NCI-H69 (cell line): Measurements from ENCODE around the gene ABI3BP.

Experiments used
- DNase-seq: peaks from one replicate; lab custom pipeline; 2025; lab: John Stamatoyannopoulos, UW

The ABI3BP gene

DNA sequence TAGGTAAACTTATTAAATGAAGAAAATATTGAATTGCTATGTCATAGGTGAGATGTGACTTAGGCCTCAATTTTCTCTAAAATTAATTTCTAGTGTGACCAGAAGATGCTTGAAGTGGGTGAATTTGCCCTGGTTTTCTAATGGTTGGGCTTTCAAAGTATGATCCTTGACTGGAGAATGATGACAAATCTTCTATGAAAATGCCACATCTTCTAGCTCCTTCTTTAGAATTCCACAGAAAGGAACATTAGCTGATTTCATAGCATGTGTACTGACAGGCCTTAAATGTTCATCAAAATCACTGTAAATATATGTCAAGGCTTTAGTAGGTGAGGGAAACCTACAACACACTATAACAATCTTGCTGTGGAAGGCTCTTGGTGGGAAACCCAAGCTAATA is 8.9 kb downstream of the ABI3BP start:
- no peak for DNase-seq

DNA sequence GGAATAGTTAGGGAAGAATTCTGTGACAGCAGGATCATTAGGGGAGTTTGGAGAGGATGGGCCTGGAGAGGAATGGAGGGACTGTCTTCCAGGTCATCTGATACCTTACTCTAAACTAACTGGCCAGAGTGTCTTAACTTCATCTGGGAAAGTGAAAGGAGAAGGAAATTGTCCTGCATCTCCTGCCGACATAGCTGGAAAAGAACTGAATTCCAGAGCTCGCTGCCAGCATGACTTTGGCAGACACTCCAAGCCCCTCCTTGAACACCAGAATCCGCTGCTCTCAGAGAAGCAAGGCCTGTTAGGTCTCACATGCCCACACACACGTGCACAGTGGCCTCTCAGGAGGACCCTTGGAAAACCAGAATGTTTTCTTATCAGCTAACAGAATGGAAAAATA is 10.5 kb downstream of the ABI3BP start:
- DNase-seq = no peak

DNA sequence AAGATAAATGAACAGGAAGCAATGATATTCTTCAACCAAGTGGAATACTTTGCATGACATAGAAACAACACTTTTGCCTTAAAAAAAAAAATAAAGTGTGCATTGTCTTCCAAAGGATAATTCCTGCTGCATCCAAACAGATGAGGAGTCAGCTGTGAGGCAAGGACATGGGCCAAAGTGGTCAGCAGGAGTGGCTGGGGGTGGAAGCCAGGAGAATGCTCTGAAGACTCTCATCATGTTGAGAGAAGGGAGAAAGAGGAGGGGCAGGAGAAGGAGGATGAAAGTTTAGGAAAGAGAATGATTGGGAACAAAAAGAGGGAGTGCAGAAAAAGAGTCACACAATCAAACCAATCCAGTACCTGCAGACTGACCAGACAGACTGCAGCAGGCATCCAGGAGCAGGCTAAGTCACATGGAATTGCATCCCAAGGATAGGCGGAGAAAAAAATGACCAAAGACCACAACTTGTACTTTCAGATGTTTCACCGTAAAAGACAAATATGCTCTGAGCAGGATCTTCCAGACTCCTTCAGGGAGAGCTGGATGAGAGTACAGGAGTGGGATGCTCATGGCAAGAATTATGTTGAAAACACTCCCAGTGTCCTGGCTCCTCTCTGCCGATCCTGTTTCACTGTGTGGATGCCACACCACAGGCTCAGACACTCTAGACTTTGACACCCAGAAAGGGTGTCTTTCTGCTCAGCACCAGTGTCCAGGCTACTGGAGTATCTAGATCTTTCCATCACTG is 11.9 kb downstream of the ABI3BP start:
- DNase-seq = no peak

DNA sequence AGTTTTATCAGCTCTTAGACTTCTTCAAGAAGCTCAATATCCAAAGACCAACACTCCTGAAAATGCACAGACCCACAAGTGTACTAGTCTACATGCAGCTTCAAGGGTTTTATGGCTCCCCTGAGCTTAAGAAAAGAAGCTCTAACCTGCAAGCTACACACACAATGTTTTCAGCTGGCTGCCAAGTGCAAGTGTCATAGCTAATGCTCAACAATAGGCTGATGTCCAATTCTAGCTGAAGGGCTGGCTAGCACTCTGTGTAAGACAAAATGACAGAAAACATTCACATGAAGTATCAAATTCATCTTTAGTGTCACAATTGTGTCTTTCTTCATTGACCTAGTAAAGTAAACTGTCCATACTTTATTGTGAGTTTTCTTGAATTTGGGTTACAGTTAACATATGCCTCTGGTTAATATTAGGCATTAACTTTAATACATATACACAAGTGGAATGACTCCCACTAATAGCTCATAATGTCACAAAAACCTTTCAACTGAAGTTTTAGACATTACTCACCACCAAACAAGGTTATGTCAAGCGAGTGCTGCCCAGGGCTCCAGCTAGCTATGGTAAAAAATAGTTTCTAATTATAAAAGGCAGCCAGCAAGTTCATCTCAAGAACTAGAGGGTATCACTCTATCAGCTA is 15.1 kb downstream of the ABI3BP start:
- no peak for DNase-seq

DNA sequence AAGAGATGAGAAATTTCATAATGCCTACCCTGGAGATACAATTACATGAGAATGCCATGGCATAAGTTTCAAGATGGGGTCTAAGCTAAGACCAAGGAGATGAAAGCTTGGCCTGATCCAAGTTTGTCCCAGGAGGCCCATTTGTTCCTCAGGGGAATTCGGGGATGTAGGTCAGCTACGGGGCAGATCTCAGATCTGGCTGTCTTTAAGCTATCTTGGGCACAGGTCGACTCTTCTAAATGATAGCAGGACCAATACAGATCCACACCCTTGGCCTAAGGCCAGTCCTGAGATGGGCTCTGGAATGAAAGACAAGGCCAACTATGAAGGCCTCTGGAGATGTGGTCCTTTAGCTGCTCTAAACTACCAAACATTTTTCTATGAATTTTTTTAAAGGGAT is 16.6 kb downstream of the ABI3BP start:
- no peak for DNase-seq

DNA sequence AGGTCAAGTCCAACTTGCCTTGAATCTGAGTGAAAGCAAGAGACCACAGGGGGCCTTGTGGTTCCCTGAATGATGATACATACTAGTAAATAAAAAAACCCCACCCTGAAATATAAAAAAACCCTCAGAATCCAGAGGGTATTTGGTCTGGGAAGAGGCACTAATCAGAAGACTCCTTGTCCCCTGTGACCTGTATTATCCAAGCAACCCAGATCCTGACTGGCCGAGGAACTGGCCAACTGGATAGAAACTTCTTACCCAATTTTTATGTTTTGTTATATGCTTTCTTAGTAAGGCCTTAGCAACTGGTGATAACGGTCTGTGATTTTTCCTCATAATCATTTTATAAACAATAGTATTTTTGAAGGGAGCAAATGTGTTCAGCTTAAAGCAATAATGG is 17.5 kb downstream of the ABI3BP start:
- DNase-seq = no peak

DNA sequence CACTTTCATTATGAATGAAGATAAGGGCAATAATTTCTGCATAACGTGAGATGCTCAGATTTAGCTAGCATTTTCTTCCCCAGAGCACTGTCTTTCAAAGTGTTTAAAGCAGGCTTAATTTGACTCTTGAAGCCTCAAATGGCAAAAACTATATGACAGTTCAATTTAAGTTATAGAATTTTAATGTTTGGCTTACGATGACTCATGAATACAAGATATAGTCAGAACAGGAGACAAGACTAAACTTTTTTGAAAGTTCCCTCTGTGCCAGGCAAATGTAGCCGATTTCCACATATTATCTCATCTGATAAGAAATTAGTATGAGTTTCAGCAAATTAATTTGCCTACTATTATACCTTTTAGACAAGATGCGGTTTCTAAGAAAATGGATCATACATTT is 19.6 kb downstream of the ABI3BP start:
- DNase-seq = no peak

DNA sequence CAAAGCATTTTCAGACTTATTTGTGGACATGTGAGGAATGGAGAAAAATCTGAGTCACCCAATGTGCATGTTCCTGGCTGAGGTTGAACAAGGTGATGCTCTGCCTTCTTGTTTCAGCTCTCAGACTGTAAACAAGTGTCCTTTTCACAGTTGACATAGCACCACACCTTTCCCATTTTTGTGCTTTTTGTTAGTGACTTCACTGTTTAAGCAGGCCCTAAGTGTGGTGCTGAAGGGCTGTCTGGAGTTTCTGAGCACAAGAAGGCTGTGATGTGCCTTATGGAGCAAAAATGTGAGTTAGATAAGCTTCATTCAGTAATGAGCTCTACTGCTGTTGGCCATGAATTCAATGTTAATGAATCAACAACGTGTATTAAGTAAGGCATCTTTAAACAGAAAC is 20.4 kb downstream of the ABI3BP start:
- no peak for DNase-seq

DNA sequence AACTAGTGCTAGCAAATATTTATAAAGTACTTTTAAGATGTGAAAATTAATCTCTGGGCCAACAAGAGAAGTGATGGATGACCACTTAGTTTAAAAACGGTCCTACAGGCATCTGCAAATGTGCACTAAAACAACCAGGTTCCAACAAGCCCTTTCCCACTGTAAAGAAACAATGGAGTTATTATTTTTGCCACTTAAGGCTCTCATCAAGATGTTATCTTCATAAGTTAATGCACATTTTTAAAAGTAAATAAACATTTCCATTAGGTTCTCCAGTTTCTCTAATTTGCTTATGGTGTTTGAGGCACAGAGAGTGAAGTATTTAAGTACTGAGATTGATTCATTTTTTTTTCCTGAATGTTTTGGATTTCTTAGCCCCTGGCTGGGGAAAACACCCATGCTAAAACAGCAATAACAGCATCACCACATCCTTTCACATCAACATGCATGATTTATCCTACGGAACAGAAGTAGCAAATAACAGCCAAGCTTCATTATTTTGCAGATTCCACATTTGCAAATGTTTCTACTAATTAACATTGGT is 20.8 kb downstream of the ABI3BP start:
- DNase-seq = no peak

DNA sequence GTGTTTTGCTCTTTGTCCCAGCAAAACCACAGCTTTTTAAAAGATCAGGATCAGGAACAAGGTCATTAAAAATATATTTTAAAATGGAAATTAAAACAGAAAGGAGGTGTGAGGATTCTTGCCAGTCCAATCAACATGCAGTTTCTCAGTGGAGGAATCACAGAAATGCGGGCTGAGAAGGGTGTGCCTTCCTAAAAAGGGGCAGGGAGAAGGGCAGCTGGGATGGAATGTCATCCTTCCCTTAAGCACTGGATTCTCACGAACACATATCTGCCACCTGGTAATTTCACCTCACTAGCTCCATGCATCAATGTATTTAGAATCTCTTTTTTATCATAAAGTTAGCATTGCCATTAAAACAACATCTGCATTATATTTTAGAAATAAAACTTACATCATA is 21.4 kb downstream of the ABI3BP start:
- no peak for DNase-seq

DNA sequence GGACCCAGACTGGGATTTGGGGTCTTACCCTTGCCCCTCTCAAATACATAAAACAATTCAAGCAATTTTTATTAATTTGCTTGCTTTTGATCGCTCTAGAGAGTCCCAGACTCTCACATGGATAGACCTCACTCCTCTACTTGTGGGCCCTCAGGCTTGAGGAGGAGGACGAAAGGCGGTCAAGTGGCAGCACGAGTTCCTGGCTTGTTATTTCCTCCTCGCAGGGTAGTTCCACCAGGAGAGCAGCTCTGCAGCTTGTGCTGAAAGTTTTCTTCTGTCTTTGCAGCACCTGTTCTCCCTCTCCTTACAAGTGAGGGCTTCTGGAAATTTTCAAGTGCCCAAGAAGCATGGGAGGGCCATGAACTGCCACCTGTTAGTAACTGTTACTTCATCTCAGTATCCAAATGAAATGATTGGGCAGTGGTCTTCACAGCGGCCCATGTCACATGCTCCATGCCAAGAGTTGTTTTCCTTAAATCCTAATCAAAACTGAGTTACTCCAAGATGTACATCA is 22.7 kb downstream of the ABI3BP start:
- DNase-seq = no peak

DNA sequence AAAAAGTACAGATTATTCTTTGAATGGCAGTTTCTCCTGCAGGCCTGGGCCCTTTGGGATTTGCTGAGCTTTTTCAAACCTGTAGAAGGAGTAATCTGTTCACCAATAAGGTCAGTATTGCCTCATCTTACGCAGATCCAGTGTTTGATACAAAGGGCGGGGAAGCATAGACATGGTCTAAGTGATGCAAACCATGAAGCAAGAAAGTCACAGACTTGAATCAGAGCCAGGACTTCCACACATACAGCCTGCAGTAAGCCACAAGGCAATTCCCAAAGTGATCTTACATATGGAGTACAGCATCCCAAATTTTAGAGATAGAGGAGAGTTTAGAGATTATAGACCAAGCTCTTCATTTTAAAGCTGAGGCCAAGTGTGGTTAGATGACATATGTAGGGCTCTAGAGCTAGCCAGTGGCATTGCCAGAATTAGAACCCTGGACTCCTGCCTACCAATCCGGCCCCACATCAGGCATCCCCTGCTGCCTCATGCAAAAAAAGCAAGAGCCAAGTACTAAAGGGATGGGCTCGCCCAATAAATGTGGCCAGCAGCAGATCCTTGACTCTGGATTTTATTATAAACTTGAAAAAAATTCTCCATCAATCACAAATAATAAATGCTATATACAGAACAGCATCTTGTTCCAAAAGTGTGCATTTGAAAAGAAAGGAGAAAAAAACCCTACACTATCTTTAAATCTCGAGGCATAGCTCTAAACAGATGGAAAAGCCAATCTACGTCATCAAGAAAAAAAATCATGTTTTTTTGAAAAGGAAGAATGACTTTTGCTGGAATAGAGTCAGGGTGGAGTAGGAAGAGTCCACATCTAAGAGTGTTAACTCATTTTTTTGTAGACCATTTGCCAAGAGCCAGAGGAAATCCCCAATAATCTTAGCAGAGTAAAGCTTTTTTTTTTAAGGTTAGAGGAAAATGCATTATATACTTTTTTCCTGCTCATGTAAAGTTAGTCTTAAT is 24.0 kb downstream of the ABI3BP start:
- DNase-seq = no peak

DNA sequence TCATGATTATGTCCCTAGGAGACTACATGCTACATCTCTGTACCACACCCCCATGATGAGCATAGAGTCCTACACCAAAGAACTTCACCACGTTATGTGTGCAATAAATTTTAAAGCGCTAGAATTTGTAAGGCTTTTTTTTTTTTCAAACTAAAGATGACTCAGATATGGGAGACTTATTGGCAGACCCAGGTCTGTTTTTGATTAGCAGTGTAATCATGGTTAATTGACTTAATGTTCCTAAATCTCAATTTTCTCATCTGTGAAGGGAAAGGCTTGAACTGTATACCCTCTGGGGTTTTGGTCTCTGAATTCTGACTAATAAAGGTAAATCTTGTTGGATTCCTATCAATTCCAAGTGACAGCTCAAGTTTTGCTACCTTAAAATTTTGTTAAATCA is 26.4 kb downstream of the ABI3BP start:
- no peak for DNase-seq

DNA sequence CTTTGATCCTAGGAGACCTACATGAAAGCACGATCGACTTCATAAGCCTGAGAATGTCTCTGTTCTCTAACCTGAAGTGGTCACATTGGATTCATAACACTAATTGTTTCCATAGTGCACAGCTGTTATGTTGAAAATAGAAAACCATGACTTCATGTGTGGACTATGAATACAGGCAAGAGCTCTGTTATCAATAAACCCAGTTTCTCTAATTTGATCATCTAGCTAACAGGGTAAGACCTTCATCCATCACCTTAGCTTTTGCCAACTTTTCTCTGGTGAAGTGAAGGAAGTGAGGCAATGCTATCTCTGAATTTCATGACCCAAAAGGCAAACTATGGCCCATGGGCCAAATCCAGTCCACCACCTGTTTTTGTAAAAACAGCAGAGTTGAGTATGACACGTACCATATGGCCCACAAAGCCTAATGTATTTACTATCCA is 27.2 kb downstream of the ABI3BP start:
- DNase-seq = no peak

DNA sequence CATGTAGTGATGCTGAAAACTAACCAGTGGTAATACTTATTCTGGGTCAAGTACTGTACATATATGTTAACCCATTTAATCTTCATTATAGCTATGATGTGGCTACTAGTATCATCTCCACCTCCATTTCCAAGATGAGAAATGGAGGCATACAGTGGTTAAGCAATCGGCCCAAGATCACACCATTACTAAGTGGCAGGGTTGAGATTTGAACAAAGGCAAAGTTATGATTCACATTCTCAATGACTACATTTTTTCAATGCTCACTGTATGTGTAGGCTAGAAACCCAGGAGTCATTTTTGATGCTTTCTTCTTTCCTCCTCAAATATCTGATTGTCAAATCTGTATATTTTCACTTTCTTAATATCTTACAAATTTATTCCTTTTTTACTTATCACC is 30.2 kb downstream of the ABI3BP start:
- DNase-seq = no peak

DNA sequence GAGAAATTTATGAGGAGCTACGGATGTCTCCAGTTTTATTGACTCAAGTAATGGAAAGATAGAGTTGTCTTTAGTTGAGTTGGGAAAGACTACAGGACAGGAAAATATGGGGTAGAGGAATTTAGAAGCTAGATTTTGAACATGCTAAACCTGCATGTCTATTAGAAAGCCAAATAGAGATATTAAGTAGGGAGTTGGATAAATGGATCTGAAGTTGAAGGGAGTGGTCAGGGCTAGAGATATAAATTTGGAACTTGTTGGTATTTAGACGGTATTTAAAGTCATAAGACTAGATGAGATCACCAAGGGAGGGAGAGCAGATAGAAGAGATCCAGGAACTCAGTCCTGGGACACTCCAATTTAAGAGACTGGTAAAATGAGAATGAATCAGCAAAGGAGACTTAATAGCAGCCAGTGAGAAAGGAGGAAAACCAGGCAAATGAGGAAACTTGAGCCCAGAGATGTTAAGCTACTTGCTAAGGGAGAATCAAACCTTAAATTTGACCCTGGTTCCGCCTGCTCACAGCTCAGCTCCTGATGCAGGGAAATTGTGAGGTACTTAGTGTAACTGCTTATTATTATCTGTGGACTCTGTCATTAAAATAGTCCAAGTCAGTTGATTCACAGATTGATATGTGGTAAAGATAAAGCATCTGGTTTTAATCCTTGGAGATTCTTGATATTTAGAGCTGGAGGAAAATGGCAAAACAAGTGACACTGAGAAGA is 35.8 kb downstream of the ABI3BP start:
- no peak for DNase-seq

DNA sequence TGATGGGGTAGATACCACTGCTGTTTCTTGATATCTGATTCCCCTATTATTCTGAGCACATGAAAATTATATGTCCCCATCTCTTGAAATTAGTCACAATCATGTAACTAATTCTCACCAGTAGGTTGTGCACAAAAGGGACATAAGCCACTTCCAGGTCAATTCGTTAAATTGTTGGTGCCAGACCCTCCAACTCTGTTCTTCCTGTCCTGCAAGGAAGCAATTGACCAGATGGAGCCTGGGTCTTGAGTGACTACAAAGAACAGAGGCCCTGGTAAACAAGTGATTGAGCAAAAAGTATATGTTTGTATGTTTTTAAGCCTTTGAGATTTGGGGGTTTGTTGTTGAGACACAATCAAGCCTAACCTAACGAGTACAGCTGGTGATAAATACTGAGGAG is 36.9 kb downstream of the ABI3BP start:
- DNase-seq = no peak

DNA sequence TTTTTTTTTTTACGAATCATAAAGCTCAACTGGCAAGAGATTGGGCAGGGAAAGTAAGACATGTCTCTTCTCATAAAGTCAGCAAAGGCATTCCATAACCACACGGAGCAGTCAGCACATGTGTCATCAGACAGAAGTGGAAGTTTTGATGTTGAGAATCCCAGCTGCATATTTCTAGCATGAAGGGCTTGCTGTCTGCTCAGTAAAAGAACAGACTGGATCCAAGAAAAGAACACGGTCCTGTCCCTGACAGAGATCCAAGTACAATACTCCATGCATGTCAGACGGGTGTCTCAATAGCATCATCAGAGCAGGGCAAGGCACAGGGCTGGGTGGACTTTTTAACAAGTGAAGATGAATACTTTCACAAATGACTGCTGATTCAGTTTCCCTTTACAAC is 38.2 kb downstream of the ABI3BP start:
- DNase-seq = no peak

DNA sequence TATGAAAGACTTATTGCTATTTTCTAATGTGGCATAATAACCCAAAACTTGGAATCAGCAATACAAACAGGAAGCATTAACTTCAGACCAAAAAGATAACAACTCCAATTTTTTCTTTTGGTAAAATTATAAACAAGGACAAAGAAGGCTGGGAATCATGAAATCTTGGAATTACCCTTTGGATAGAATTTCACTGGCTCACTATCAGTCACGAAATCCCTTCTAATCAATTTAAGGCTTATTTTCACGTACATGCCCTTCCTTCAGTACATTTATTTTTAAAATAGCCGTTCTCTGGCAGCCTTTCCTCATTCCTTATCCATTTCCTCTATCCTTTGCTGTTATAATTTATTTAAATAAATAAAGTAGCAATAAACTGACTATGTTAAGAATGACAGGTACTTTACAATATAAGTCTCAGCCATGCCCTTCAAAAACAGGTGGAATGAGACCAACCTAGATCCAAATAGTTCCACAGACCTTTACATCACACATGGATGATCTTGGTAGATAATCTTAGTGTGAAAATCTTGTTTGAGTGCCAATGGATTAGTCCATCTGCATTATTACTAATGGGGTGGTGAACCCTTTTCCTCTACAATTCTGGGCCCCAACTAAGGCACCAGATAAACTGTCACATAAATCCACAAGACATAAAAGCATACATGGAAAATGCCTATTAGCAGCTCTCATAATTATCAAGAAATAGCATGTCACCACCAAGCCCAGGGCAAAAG is 38.9 kb downstream of the ABI3BP start:
- no peak for DNase-seq

DNA sequence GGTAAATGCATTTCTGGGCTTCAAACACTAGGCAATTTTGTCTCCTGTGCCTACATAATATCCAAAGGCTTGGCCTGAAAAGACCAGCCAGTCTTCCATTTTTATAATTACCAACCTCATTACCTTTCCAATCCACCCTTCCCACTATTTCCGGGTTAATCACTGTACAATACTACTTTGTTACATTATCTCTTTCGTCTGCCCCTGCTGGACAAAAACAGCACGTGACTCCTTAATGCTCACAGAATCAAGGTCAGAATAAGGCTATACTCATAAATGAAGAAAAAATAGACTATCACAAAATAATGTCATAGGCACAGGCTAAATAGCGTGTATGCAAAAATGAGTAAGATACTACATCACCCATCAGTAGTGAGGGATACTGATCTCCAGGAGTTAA is 40.1 kb downstream of the ABI3BP start:
- DNase-seq = no peak

DNA sequence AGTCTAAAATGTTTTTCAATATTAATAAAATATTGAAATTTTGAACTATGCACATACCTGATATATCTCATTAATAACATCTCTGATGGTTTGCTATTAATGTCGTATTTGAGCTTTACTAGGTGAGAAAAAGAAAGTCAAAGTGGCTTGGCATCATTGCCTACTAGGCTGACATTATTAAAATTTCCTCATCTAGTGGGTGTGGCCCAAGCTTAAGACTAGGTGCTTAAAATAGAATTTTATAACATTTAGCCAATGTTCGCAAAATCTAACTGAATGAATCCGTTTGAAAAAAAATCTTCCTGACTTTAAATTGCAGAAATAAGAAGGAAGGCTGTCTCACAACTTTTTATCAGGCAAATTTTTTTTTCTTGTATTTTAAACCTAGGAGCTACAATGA is 46.1 kb downstream of the ABI3BP start:
- DNase-seq = no peak
